ENCODE measurements around the gene SHQ1. TPM values are rescaled to one million over a fixed set of nuclear protein-coding genes. Genes with fewer than 3 reads are reported as not detected.

The SHQ1 gene
- total RNA-seq, 1 donor from 2014 or later = 22.0 TPM

- TF ChIP-seq CTCF (IDR thresholded peaks at IDR 0.05; ENCODE audit: unreplicated experiment) = no peak
- H3K27ac Mint-ChIP-seq = no peak overlapping the region
- H3K36me3 Mint-ChIP-seq = peaks cover 5% of the 10 kb centered on the region
- H3K27me3 Mint-ChIP-seq (ENCODE audit: low read depth) = no peaks in the 10 kb centered on the region
- no peak for DNase-seq (ENCODE audit: low spot score in 2 of 2, unreplicated experiment in 2 of 2)
- no peaks in the 10 kb centered on the region for H3K9me3 Mint-ChIP-seq
- H3K4me3 Mint-ChIP-seq = no peak overlapping the region
- H3K4me1 Mint-ChIP-seq = peaks cover 13% of the 10 kb centered on the region
These were observed 31.3 kb downstream of the SHQ1 start for GRCh38 chr3:72816862-72817355.

GRCh38 chr3:72814308-72814707 is 33.9 kb downstream of the SHQ1 start:
- H3K4me1 Mint-ChIP-seq = peaks cover 30% of the 10 kb centered on the region
- DNase-seq (ENCODE audit: low spot score in 2 of 2, unreplicated experiment in 2 of 2) = no peak
- TF ChIP-seq CTCF (IDR thresholded peaks at IDR 0.05; ENCODE audit: unreplicated experiment) = no peak
- no peak overlapping the region for H3K4me3 Mint-ChIP-seq
- no peak overlapping the region for H3K27ac Mint-ChIP-seq
- H3K9me3 Mint-ChIP-seq = no peaks in the 10 kb centered on the region
- H3K36me3 Mint-ChIP-seq = peaks cover 5% of the 10 kb centered on the region
- no peaks in the 10 kb centered on the region for H3K27me3 Mint-ChIP-seq (ENCODE audit: low read depth)

- peaks cover 8% of the 10 kb centered on the region for H3K36me3 Mint-ChIP-seq
- no peak for DNase-seq (ENCODE audit: low spot score in 2 of 2, unreplicated experiment in 2 of 2)
- no peaks in the 10 kb centered on the region for H3K9me3 Mint-ChIP-seq
- peaks cover 27% of the 10 kb centered on the region for H3K4me1 Mint-ChIP-seq
- no peak overlapping the region for H3K4me3 Mint-ChIP-seq
- peaks cover 5% of the 10 kb centered on the region for H3K27me3 Mint-ChIP-seq (ENCODE audit: low read depth)
- H3K27ac Mint-ChIP-seq = no peak overlapping the region
- no peak for TF ChIP-seq CTCF (IDR thresholded peaks at IDR 0.05; ENCODE audit: unreplicated experiment)
These were observed 36.0 kb downstream of the SHQ1 start for GRCh38 chr3:72812201-72812600.

- Mint-ChIP-seq H3K36me3 (peaks cover 8% of the 10 kb centered on the region), H3K9me3 (no peaks in the 10 kb centered on the region), H3K27me3 (ENCODE audit: low read depth) (peaks cover 11% of the 10 kb centered on the region), H3K4me1 (peaks cover 28% of the 10 kb centered on the region), H3K27ac (no peak overlapping the region), H3K4me3 (no peak overlapping the region)
- no peak for TF ChIP-seq CTCF (IDR thresholded peaks at IDR 0.05; ENCODE audit: unreplicated experiment)
- no peak for DNase-seq (ENCODE audit: low spot score in 2 of 2, unreplicated experiment in 2 of 2)
These were observed 36.7 kb downstream of the SHQ1 start for GRCh38 chr3:72811571-72811970.

GRCh38 chr3:72810659-72811434 is 37.4 kb downstream of the SHQ1 start:
- H3K4me3 Mint-ChIP-seq = no peak overlapping the region
- H3K9me3 Mint-ChIP-seq = no peaks in the 10 kb centered on the region
- peaks cover 18% of the 10 kb centered on the region for H3K27me3 Mint-ChIP-seq (ENCODE audit: low read depth)
- H3K27ac Mint-ChIP-seq = peak overlapping the region; percentile 13
- TF ChIP-seq CTCF (IDR thresholded peaks at IDR 0.05; ENCODE audit: unreplicated experiment) = no peak
- H3K4me1 Mint-ChIP-seq = peaks cover 33% of the 10 kb centered on the region
- H3K36me3 Mint-ChIP-seq = peaks cover 4% of the 10 kb centered on the region
- DNase-seq (ENCODE audit: low spot score in 2 of 2, unreplicated experiment in 2 of 2) = no peak

Measured in mesothelial cell of epicardium (in vitro differentiated cells).